ENCODE results near the gene EMSY.

The EMSY gene

GRCh38 chr11:76600124-76600655 is 155.4 kb downstream of the EMSY start:
- no peak for DNase-seq

- DNase-seq = no peak
Measured at GRCh38 chr11:76601272-76601671, 156.5 kb downstream of the EMSY start.

- DNase-seq = no peak
Measured at GRCh38 chr11:76601724-76602123, 156.9 kb downstream of the EMSY start.

- DNase-seq = no peak
Measured at GRCh38 chr11:76602431-76602861, 157.6 kb downstream of the EMSY start.
